IPS-15b (cell line): ENCODE results near the gene NR3C2.

Source experiments
- H3K27me3 ChIP-seq: one replicate; pipeline ENCODE4 v1.6.1; 2013; ENCODE audit warnings: low read length; ENCODE audit not compliant: control insufficient read depth, insufficient read depth
- H3K36me3 ChIP-seq: one replicate; pipeline ENCODE4 v1.6.1; 2013; ENCODE audit warnings: low read length; ENCODE audit not compliant: control insufficient read depth, insufficient read depth
- H3K4me1 ChIP-seq: one replicate; pipeline ENCODE4 v1.6.1; 2013; ENCODE audit warnings: mild to moderate bottlenecking, low read length; ENCODE audit not compliant: control insufficient read depth, insufficient read depth
- H3K4me3 ChIP-seq: one replicate; pipeline ENCODE4 v1.5.1; 2013; ENCODE audit warnings: low read depth, low read length
- H3K9ac ChIP-seq: one replicate; pipeline ENCODE4 v1.6.1; 2013; ENCODE audit warnings: low read depth, mild to moderate bottlenecking, low read length
- H3K9me3 ChIP-seq: one replicate; pipeline ENCODE4 v1.6.1; 2013; ENCODE audit warnings: mild to moderate bottlenecking, low read length; ENCODE audit not compliant: control insufficient read depth, insufficient read depth

Gene NR3C2

DNA sequence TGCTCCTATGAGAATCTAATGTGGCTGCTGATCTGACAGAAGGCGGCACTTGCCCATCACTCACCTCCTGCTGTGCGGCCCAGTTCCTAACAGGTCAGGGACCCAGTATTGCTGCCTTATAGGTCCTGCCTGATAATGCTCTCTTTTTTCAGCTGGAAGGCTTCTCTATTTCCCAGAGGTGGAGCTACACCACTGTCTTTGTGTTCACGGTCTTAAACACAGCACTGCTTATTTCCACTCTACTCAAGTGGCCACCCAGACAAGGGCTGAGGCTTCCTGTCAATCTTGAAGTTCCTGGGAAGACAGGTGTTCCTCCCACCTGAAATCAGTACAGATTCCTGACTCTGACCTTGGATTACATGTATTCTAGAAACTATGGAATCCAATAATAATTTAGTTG lies 270.6 kb downstream of the NR3C2 start:
- Histone ChIP-seq H3K4me1 (no peaks in the 10 kb centered on the region), H3K9ac (no peak overlapping the region), H3K27me3 (no peaks in the 10 kb centered on the region), H3K4me3 (no peak overlapping the region), H3K9me3 (no peaks in the 10 kb centered on the region), H3K36me3 (no peaks in the 10 kb centered on the region)

- H3K9ac ChIP-seq = no peak overlapping the region
- H3K4me3 ChIP-seq = no peak overlapping the region
- no peaks in the 10 kb centered on the region for H3K9me3 ChIP-seq
- no peaks in the 10 kb centered on the region for H3K27me3 ChIP-seq
- no peaks in the 10 kb centered on the region for H3K4me1 ChIP-seq
- no peaks in the 10 kb centered on the region for H3K36me3 ChIP-seq
Measured at GRCh38 chr4:148170408-148171365, 271.5 kb downstream of the NR3C2 start.

- no peak overlapping the region for H3K9ac ChIP-seq
- no peaks in the 10 kb centered on the region for H3K27me3 ChIP-seq
- H3K4me3 ChIP-seq = no peak overlapping the region
- no peaks in the 10 kb centered on the region for H3K36me3 ChIP-seq
- no peaks in the 10 kb centered on the region for H3K9me3 ChIP-seq
- peaks cover 2% of the 10 kb centered on the region for H3K4me1 ChIP-seq
Measured at GRCh38 chr4:148166132-148166591, 276.1 kb downstream of the NR3C2 start.

DNA sequence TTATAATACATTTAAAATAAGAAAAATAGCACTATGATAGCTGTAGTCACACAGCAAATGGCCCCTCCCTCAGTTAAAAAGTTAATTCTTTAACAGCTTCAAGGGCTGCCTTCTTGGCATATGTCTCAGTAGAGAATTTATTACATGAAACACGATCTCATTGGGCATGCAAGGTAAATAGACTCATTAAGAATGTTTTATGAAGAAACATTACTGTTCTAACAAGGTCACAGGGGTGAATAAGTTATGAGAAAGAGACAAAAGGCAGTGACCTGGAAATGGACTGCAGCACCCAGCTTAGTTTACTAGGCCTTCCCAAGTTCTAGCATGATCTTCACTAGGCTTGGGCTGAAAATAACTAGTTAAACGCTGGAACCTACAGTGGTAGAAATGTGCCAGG lies 277.7 kb downstream of the NR3C2 start:
- no peak overlapping the region for H3K4me3 ChIP-seq
- no peaks in the 10 kb centered on the region for H3K36me3 ChIP-seq
- no peaks in the 10 kb centered on the region for H3K27me3 ChIP-seq
- peaks cover 2% of the 10 kb centered on the region for H3K4me1 ChIP-seq
- H3K9me3 ChIP-seq = no peaks in the 10 kb centered on the region
- no peak overlapping the region for H3K9ac ChIP-seq

DNA sequence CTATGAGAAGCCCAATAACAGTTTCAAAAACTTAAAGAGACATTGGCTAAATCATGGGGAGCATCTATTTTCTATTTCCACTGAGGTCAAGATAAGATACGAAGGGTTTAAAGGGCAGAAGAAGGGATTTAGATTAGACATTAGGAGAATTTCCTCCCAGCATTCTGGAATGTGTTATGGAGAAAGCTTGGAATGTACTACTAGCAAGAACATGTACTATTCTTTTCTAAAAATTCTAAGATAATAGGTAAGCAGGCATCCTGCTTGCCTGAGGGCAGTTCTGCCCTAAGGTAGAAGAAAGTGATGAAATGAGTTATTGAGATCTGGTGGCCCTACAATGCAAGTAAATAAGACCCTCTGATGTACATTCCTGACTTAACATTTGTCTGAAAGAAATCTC lies 279.2 kb downstream of the NR3C2 start:
- H3K27me3 ChIP-seq = no peaks in the 10 kb centered on the region
- peaks cover 2% of the 10 kb centered on the region for H3K4me1 ChIP-seq
- H3K9me3 ChIP-seq = no peaks in the 10 kb centered on the region
- H3K4me3 ChIP-seq = no peak overlapping the region
- H3K9ac ChIP-seq = no peak overlapping the region
- no peaks in the 10 kb centered on the region for H3K36me3 ChIP-seq

- Histone ChIP-seq H3K36me3 (no peaks in the 10 kb centered on the region), H3K27me3 (no peaks in the 10 kb centered on the region), H3K9me3 (no peaks in the 10 kb centered on the region), H3K4me1 (peaks cover 2% of the 10 kb centered on the region), H3K4me3 (no peak overlapping the region), H3K9ac (no peak overlapping the region)
Measured at GRCh38 chr4:148162519-148162918, 279.7 kb downstream of the NR3C2 start.

GRCh38 chr4:148161601-148162000 lies 280.6 kb downstream of the NR3C2 start:
- Histone ChIP-seq H3K9me3 (no peaks in the 10 kb centered on the region), H3K27me3 (no peaks in the 10 kb centered on the region), H3K4me3 (no peak overlapping the region), H3K36me3 (no peaks in the 10 kb centered on the region), H3K9ac (no peak overlapping the region), H3K4me1 (peaks cover 2% of the 10 kb centered on the region)

DNA sequence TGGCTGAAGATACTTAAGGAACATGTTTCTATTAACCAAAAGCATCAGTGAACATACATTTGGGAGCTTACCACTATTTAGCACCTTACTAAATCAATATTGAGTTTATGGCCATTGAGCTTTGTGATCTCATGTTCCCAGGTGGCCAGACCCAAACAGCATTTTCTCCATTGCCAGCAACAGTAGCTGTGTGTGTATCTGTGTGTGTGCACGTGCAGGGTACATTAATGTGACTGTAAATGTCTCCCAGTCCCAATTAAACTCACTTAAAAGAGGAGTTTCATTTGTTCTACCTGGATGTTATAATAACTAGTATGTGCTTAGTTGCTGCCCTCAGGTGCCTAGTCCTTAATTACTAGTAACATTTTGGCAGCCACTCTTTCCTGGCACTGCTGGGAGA lies 282.4 kb downstream of the NR3C2 start:
- Histone ChIP-seq H3K27me3 (no peaks in the 10 kb centered on the region), H3K9ac (no peak overlapping the region), H3K4me1 (peaks cover 2% of the 10 kb centered on the region), H3K4me3 (no peak overlapping the region), H3K36me3 (no peaks in the 10 kb centered on the region), H3K9me3 (no peaks in the 10 kb centered on the region)

DNA sequence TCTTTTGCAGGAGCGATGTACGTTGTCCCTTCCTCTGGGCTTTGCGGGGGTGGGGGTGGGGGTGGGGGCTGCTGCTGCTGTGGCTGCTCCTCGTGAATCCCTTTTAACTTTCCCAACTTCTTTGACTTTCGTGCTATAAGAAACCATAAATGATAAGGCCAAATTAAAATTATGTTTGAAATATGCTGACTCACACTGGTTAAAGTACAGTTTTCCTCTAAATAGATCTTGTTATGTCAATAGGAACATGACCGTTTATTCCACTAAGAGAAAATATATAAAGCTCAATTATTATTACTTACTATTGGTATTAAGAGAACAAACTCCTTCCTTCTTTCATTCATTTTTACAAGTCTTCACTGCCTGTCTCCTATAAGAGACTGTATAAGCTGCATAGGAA lies 287.4 kb downstream of the NR3C2 start:
- H3K9ac ChIP-seq = no peak overlapping the region
- no peak overlapping the region for H3K4me3 ChIP-seq
- no peaks in the 10 kb centered on the region for H3K9me3 ChIP-seq
- H3K27me3 ChIP-seq = no peaks in the 10 kb centered on the region
- no peaks in the 10 kb centered on the region for H3K36me3 ChIP-seq
- H3K4me1 ChIP-seq = no peaks in the 10 kb centered on the region

GRCh38 chr4:148152868-148153625 lies 289.2 kb downstream of the NR3C2 start:
- Histone ChIP-seq H3K9ac (no peak overlapping the region), H3K9me3 (no peaks in the 10 kb centered on the region), H3K36me3 (no peaks in the 10 kb centered on the region), H3K27me3 (no peaks in the 10 kb centered on the region), H3K4me1 (no peaks in the 10 kb centered on the region), H3K4me3 (no peak overlapping the region)

- no peak overlapping the region for H3K4me3 ChIP-seq
- no peak overlapping the region for H3K9ac ChIP-seq
- H3K4me1 ChIP-seq = no peaks in the 10 kb centered on the region
- H3K36me3 ChIP-seq = no peaks in the 10 kb centered on the region
- no peaks in the 10 kb centered on the region for H3K27me3 ChIP-seq
- no peaks in the 10 kb centered on the region for H3K9me3 ChIP-seq
Measured at GRCh38 chr4:148151806-148152205, 290.4 kb downstream of the NR3C2 start.

GRCh38 chr4:148145475-148145874 lies 296.7 kb downstream of the NR3C2 start:
- H3K4me1 ChIP-seq = no peaks in the 10 kb centered on the region
- H3K4me3 ChIP-seq = no peak overlapping the region
- no peaks in the 10 kb centered on the region for H3K36me3 ChIP-seq
- no peak overlapping the region for H3K9ac ChIP-seq
- no peaks in the 10 kb centered on the region for H3K27me3 ChIP-seq
- no peaks in the 10 kb centered on the region for H3K9me3 ChIP-seq
